Adipose tissue (tissue), 3 donors: ENCODE results near the gene ALOX15. TPM values are rescaled to one million over a fixed set of nuclear protein-coding genes. Genes with fewer than 3 reads are reported as not detected.
"Not testable (repeated sequence)": the region's sequence is repeated elsewhere in the genome, so short reads cannot be mapped to it uniquely, and the experiment has no call there.

Experiments
- H3K27ac ChIP-seq: one replicate; pipeline ENCODE4 v1.5.1; 2013; ENCODE audit warnings: low read depth, low read length
- WGBS, 3 donors: extraction: QIAGEN DNeasy Blood & Tissue Kit; methylation state at CpG; one replicate each; pipeline ENCODE4 v1.1.7; 2013; 5-methylcytosine and 5-hydroxymethylcytosine counted together
- polyA plus RNA-seq, 3 donors: library from polyadenylated mRNA; stranded (reverse); fragments of 200-250 nt; gene quantifications; one replicate each; pipeline ENCODE4 v1.2.3, GENCODE V29; 2013
- donor health status: healthy with polysubstance abuse.
- donor health status: Bipolar disorder and iron deficiency.
- donor health status: healthy.

Gene ALOX15, protein sequence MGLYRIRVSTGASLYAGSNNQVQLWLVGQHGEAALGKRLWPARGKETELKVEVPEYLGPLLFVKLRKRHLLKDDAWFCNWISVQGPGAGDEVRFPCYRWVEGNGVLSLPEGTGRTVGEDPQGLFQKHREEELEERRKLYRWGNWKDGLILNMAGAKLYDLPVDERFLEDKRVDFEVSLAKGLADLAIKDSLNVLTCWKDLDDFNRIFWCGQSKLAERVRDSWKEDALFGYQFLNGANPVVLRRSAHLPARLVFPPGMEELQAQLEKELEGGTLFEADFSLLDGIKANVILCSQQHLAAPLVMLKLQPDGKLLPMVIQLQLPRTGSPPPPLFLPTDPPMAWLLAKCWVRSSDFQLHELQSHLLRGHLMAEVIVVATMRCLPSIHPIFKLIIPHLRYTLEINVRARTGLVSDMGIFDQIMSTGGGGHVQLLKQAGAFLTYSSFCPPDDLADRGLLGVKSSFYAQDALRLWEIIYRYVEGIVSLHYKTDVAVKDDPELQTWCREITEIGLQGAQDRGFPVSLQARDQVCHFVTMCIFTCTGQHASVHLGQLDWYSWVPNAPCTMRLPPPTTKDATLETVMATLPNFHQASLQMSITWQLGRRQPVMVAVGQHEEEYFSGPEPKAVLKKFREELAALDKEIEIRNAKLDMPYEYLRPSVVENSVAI
- 1 to 10 TPM in 2 of 3 donors, under 1 TPM in 1; 0.09 to 9.6 (median 2.5) TPM for polyA plus RNA-seq

DNA sequence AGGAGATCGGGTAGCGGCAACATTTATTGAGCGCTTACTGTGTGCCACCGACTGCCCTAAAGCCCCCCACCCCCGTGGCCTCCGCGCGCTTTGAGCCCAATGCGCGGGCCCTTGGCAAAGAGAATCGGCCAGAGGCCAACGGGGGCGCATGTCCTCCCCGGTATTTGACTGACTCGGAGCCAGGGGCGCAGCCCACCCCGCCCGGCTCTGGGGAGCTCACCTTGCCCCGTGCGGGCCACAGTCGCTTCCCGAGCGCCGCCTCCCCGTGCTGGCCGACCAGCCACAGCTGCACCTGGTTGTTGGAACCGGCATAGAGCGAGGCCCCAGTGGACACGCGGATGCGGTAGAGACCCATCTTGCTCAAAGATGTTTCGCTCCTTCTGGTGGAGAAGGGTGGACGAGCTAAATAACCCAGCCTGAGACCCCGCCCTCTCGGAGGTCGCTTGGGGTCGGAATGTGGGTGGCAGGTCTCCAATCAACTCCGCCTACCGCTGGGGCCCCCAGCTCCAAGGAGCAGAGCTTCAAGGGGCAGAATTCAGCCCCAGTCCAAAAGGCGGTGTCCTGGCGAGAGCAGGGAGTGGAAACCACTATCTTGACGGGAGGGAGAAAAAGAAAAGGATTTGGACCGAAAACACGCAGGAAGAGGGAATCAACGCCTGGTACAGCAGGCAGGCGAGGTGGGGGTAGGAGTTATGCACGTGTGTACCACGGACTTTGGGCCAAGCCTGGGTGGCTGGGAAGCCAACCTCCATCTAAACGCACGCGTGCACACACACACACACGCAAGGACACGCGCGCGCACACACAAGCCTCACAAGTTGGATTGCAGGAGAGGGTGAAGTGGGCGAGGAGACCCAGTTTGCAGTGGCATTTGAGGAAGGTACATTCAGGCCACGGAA is at the start of gene ALOX15:
Gene ALOX15, minus strand, starts transcription at position 382 of the 899 bp plus-strand sequence. Its CDS starts 27 bp downstream, at position 355.
- H3K27ac ChIP-seq = no peak within 1 kb of the TSS
- WGBS, 3 donors = 7 to 8% (median 8%) methylated on average over 57 to 58 of the region's 58 CpGs

- H3K27ac ChIP-seq = no peak overlapping the region
- WGBS, 3 donors = 59 to 97% (median 93%) methylated on average over 2 of the region's 2 CpGs
These were observed 49.3 kb upstream of the ALOX15 start for GRCh38 chr17:4690745-4691144.

DNA sequence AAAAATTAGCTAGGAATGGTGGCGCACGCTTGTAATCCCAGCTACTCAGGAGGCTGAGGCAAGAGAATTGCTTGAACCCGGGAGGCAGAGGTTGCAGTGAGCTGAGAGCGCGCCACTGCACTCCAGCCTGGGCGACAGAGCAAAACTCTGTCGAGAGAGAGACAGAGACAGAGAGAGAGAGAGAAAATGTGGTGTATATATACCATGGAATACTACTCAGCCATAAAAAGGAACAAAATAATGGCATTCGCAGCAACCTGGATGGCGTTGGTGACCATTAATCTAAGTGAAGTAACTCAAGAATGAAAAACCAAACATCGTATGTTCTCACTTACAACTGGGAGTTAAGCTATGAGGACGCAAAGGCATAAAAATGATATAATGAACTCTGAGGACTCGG is 48.4 kb upstream of the ALOX15 start:
- not testable (repeated sequence) for H3K27ac ChIP-seq
- whole genome bisulfite sequencing, 3 donors = 89 to 93% (median 89%) methylated on average over 12 of the region's 12 CpGs

- H3K27ac ChIP-seq = not testable (repeated sequence)
- 67 to 88% (median 69%) methylated on average over 5 of the region's 5 CpGs for WGBS, 3 donors
These were observed 42.3 kb upstream of the ALOX15 start for GRCh38 chr17:4683739-4684138.

- H3K27ac ChIP-seq = no peak overlapping the region
- 89 to 92% (median 91%) methylated on average over 7 of the region's 7 CpGs for WGBS, 3 donors
These were observed 38.2 kb upstream of the ALOX15 start for GRCh38 chr17:4679658-4680057.

- 44 to 71% (median 49%) methylated on average over 14 of the region's 14 CpGs for WGBS, 3 donors
- no peak overlapping the region for H3K27ac ChIP-seq
These were observed 37.1 kb upstream of the ALOX15 start for GRCh38 chr17:4678448-4679026.

- 83 to 89% (median 86%) methylated on average over 7 of the region's 7 CpGs for WGBS, 3 donors
- H3K27ac ChIP-seq = no peak overlapping the region
These were observed 35.3 kb upstream of the ALOX15 start for GRCh38 chr17:4676791-4677190.

GRCh38 chr17:4675791-4676190 is 34.3 kb upstream of the ALOX15 start:
- H3K27ac ChIP-seq = no peak overlapping the region
- 95 to 97% (median 95%) methylated on average over 10 of the region's 10 CpGs for WGBS, 3 donors

- no peak overlapping the region for H3K27ac ChIP-seq
- WGBS, 3 donors = 94 to 96% (median 95%) methylated on average over 8 of the region's 8 CpGs
These were observed 33.2 kb upstream of the ALOX15 start for GRCh38 chr17:4674685-4674998.

- 86 to 92% (median 91%) methylated on average over 27 of the region's 27 CpGs for WGBS, 3 donors
These were observed 32.7 kb upstream of the ALOX15 start for GRCh38 chr17:4673986-4674684.

DNA sequence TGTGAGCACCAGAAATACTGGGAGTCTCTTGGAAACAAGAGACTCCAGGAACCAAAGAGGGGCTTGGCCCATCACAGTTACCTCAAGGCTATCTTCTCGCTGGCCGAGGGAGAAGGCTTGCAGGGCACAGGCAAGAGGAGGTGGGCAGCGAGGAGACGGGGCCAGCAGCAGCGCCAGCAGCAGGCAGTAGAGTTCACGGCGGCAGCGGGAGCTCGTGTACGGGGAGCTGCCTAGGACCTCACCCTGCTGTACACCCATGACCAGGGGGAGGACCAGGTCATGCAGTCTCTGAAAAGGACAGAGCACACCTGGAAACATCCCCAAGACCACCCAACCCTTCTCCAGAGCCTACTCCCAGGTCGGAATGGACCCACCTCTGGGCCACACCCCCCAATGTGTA is 31.7 kb upstream of the ALOX15 start:
- 88 to 94% (median 93%) methylated on average over 11 of the region's 11 CpGs for WGBS, 3 donors
- H3K27ac ChIP-seq = no peak overlapping the region

More at GRCh38 chr17:4673986-4674684, 32.7 kb upstream of the ALOX15 start:
- H3K27ac ChIP-seq = no peak overlapping the region

DNA sequence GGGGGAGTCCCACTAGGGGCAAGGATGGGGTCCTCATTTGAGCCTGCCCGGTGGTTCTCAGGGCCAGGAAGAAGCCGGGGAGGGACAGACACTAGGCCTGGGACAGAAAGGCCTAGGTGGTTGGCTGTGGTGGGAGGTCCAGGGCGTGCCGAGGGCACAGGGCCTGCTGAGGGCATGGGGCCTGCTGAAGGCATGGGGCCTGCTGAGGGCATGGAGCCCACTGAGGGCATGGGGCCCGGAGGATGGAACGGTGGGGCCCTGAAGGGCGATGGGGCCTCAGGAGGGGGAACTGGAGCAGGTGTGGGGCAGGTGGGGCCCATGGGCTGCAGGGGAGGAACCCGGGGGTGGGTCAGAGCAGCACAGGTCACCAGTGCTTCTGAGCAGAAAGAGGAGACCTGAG is 31.3 kb upstream of the ALOX15 start:
- no peak overlapping the region for H3K27ac ChIP-seq
- 75 to 95% (median 88%) methylated on average over 8 of the region's 8 CpGs for WGBS, 3 donors

GRCh38 chr17:4672055-4672630 is 30.7 kb upstream of the ALOX15 start:
- H3K27ac ChIP-seq = no peak overlapping the region
- WGBS, 3 donors = 92 to 95% (median 93%) methylated on average over 9 of the region's 9 CpGs

- 66 to 76% (median 67%) methylated on average over 4 of the region's 4 CpGs for WGBS, 3 donors
- H3K27ac ChIP-seq = no peak overlapping the region
These were observed 25.7 kb upstream of the ALOX15 start for GRCh38 chr17:4667166-4667565.

GRCh38 chr17:4666296-4666695 is 24.8 kb upstream of the ALOX15 start:
- H3K27ac ChIP-seq = no peak overlapping the region
- WGBS, 3 donors = 73 to 78% (median 76%) methylated on average over 5 of the region's 5 CpGs

- no peak overlapping the region for H3K27ac ChIP-seq
- WGBS, 3 donors = 60 to 67% (median 60%) methylated on average over 9 of the region's 9 CpGs
These were observed 23.5 kb upstream of the ALOX15 start for GRCh38 chr17:4665027-4665426.

- H3K27ac ChIP-seq = no peak overlapping the region
- WGBS, 3 donors = 78 to 85% (median 80%) methylated on average over 9 of the region's 9 CpGs
These were observed 22.8 kb upstream of the ALOX15 start for GRCh38 chr17:4664230-4664629.

GRCh38 chr17:4663711-4664110 is 22.2 kb upstream of the ALOX15 start:
- no peak overlapping the region for H3K27ac ChIP-seq
- WGBS, 3 donors = 71 to 80% (median 79%) methylated on average over 8 of the region's 8 CpGs
